ENCODE results near the gene GCN1. TPM values are rescaled to one million over a fixed set of nuclear protein-coding genes. Genes with fewer than 3 reads are reported as not detected.
A peak's percentile ranks its signal among the peaks of the same experiment; 100 is the strongest.

Gene GCN1
- total RNA-seq, 1 experiment from 2014 or later, result 107 TPM

- DNase-seq (ENCODE audit: low read depth), result peak; percentile 60
Measured at GRCh38 chr12:120229487-120230325, 35.2 kb upstream of the GCN1 start.

GRCh38 chr12:120229071-120229486, 34.6 kb upstream of the GCN1 start:
- peak; percentile 58 for DNase-seq (ENCODE audit: low read depth)

GRCh38 chr12:120228291-120229070, 34.0 kb upstream of the GCN1 start:
- DNase-seq (ENCODE audit: low read depth), result peak; percentile 79

GRCh38 chr12:120228041-120228290, 33.5 kb upstream of the GCN1 start:
- no peak for DNase-seq (ENCODE audit: low read depth)

GRCh38 chr12:120227233-120228040, 32.9 kb upstream of the GCN1 start:
- no peak for DNase-seq (ENCODE audit: low read depth)

GRCh38 chr12:120225852-120226640, 31.5 kb upstream of the GCN1 start:
- no peak for DNase-seq (ENCODE audit: low read depth)

- no peak for DNase-seq (ENCODE audit: low read depth)
Measured at GRCh38 chr12:120225200-120225558, 30.7 kb upstream of the GCN1 start.

GRCh38 chr12:120224304-120225199, 30.0 kb upstream of the GCN1 start:
- no peak for DNase-seq (ENCODE audit: low read depth)

GRCh38 chr12:120223458-120224303, 29.2 kb upstream of the GCN1 start:
- no peak for DNase-seq (ENCODE audit: low read depth)

GRCh38 chr12:120222288-120222832, 27.8 kb upstream of the GCN1 start:
- no peak for DNase-seq (ENCODE audit: low read depth)

- no peak for DNase-seq (ENCODE audit: low read depth)
Measured at GRCh38 chr12:120221576-120221900, 27.0 kb upstream of the GCN1 start.

- no peak for DNase-seq (ENCODE audit: low read depth)
Measured at GRCh38 chr12:120220838-120221575, 26.5 kb upstream of the GCN1 start.

GRCh38 chr12:120218680-120219606, 24.4 kb upstream of the GCN1 start:
- no peak for DNase-seq (ENCODE audit: low read depth)

GRCh38 chr12:120216742-120217605, 22.5 kb upstream of the GCN1 start:
- DNase-seq (ENCODE audit: low read depth), result no peak

GRCh38 chr12:120215766-120216735, 21.5 kb upstream of the GCN1 start:
- DNase-seq (ENCODE audit: low read depth), result no peak

Data from HT1080 (cell line).